Liver (tissue), 3 donors: Measurements from ENCODE around the gene GJA5.

Experiments used
- CTCF ChIP-seq: fragments of 150-350 bp; IDR thresholded peaks from 2 replicates; pipeline ENCODE4 v1.5.1; 2017; ENCODE audit warnings: improper control_type of control experiment, low read depth, low read length; ENCODE audit not compliant: missing input control
- EGR1 ChIP-seq, 2 donors: IDR thresholded peaks; 2 replicates each; pipeline ENCODE4 v1.6.1; 2016 to 2018; ENCODE audit warnings: antibody characterized with exemption in 2 of 2, low read depth in 2 of 2
- GABPA ChIP-seq, 2 donors: IDR thresholded peaks in 1 of 2; conservative IDR thresholded peaks in 1 of 2; 2 replicates each; pipeline ENCODE4 v1.6.1; 2016; ENCODE audit warnings: antibody characterized with exemption in 2 of 2, mild to moderate bottlenecking in 1 of 2, moderate library complexity in 1 of 2
- RAD21 ChIP-seq, 2 donors: IDR thresholded peaks; 2 replicates each; pipeline ENCODE4 v1.6.1; 2016; ENCODE audit warnings: antibody characterized with exemption in 2 of 2, mild to moderate bottlenecking in 2 of 2
- REST ChIP-seq: IDR thresholded peaks from 2 replicates; pipeline ENCODE4 v1.6.1; 2016; ENCODE audit warnings: antibody characterized with exemption, mild to moderate bottlenecking
- YY1 ChIP-seq: IDR thresholded peaks from 2 replicates; pipeline ENCODE4 v1.6.1; 2016; ENCODE audit warnings: antibody characterized with exemption, mild to moderate bottlenecking
- TF ChIP-seq, protein P1 (sequence below): IDR thresholded peaks from 2 replicates; pipeline ENCODE4 v1.6.1; 2016; ENCODE audit warnings: antibody characterized with exemption
- TF ChIP-seq, protein P2 (sequence below): IDR thresholded peaks from 2 replicates; pipeline ENCODE4 v1.6.1; 2016; ENCODE audit warnings: antibody characterized with exemption
- TF ChIP-seq, protein P3 (sequence below): IDR thresholded peaks from 2 replicates; pipeline ENCODE4 v1.6.1; 2016; ENCODE audit warnings: antibody characterized with exemption
- donor health status: healthy.
- donor health status: healthy.

GRCh38 chr1:147753081-147753480 is 7.3 kb downstream of the GJA5 start:
- no peak for TF ChIP-seq CTCF
- no peak for TF ChIP-seq RAD21 (IDR thresholded peaks at IDR 0.05)
- TF ChIP-seq EGR1 (IDR thresholded peaks at IDR 0.05; ENCODE audit: low read depth in 2 of 2), result no peak
- TF ChIP-seq REST, result no peak
- TF ChIP-seq, protein P1, sequence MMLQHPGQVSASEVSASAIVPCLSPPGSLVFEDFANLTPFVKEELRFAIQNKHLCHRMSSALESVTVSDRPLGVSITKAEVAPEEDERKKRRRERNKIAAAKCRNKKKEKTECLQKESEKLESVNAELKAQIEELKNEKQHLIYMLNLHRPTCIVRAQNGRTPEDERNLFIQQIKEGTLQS, result no peak
- TF ChIP-seq, protein P2, sequence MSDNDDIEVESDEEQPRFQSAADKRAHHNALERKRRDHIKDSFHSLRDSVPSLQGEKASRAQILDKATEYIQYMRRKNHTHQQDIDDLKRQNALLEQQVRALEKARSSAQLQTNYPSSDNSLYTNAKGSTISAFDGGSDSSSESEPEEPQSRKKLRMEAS, result no peak
- TF ChIP-seq, protein P3, sequence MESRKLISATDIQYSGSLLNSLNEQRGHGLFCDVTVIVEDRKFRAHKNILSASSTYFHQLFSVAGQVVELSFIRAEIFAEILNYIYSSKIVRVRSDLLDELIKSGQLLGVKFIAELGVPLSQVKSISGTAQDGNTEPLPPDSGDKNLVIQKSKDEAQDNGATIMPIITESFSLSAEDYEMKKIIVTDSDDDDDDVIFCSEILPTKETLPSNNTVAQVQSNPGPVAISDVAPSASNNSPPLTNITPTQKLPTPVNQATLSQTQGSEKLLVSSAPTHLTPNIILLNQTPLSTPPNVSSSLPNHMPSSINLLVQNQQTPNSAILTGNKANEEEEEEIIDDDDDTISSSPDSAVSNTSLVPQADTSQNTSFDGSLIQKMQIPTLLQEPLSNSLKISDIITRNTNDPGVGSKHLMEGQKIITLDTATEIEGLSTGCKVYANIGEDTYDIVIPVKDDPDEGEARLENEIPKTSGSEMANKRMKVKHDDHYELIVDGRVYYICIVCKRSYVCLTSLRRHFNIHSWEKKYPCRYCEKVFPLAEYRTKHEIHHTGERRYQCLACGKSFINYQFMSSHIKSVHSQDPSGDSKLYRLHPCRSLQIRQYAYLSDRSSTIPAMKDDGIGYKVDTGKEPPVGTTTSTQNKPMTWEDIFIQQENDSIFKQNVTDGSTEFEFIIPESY, result no peak
- TF ChIP-seq YY1, result no peak
- no peak for TF ChIP-seq GABPA (IDR thresholded peaks at IDR 0.05 in 1 of 2, conservative IDR thresholded peaks at IDR 0.05 in 1 of 2)
